NCI-H1436 (cell line): ENCODE data around the gene CTF1.

Experiments used
- DNase-seq: peaks from one replicate; lab custom pipeline; 2025; lab: John Stamatoyannopoulos, UW

The CTF1 gene

GRCh38 chr16:30907064-30907463 is 10.7 kb downstream of the CTF1 start:
- no peak for DNase-seq

- DNase-seq = no peak
These were observed 14.1 kb downstream of the CTF1 start for GRCh38 chr16:30910427-30911029.

GRCh38 chr16:30912794-30913412 is 16.5 kb downstream of the CTF1 start:
- DNase-seq = no peak

- no peak for DNase-seq
These were observed 18.4 kb downstream of the CTF1 start for GRCh38 chr16:30914830-30915229.

GRCh38 chr16:30918614-30919013 is 22.2 kb downstream of the CTF1 start:
- no peak for DNase-seq

- no peak for DNase-seq
These were observed 24.5 kb downstream of the CTF1 start for GRCh38 chr16:30920891-30921290.

- DNase-seq = no peak
These were observed 25.0 kb downstream of the CTF1 start for GRCh38 chr16:30921459-30921747.

- DNase-seq = peak; percentile 90
These were observed 25.5 kb downstream of the CTF1 start for GRCh38 chr16:30921748-30922419.

GRCh38 chr16:30922420-30922959 is 26.1 kb downstream of the CTF1 start:
- peak; percentile 99 for DNase-seq

- peak; percentile 99 for DNase-seq
These were observed 26.6 kb downstream of the CTF1 start for GRCh38 chr16:30922960-30923535.

- peak; percentile 61 for DNase-seq
These were observed 27.2 kb downstream of the CTF1 start, which contains the start of gene FBXL19 for GRCh38 chr16:30923554-30924075. Gene FBXL19, plus strand, starts transcription at chr16:30923572. Its CDS starts 2,183 bp downstream, at chr16:30925755.

- DNase-seq = no peak
These were observed 27.9 kb downstream of the CTF1 start for GRCh38 chr16:30924076-30924912.

- DNase-seq = no peak
These were observed 28.7 kb downstream of the CTF1 start for GRCh38 chr16:30924913-30925631.

- no peak for DNase-seq
These were observed 29.2 kb downstream of the CTF1 start for GRCh38 chr16:30925632-30925987.

- no peak for DNase-seq
These were observed 29.8 kb downstream of the CTF1 start for GRCh38 chr16:30925995-30926811.

GRCh38 chr16:30926937-30927788 is 30.7 kb downstream of the CTF1 start:
- DNase-seq = no peak

- DNase-seq = peak; percentile 91
These were observed 31.5 kb downstream of the CTF1 start for GRCh38 chr16:30927789-30928378.

GRCh38 chr16:30928390-30928789 is 32.0 kb downstream of the CTF1 start:
- DNase-seq = no peak

GRCh38 chr16:30929167-30929566 is 32.8 kb downstream of the CTF1 start:
- DNase-seq = no peak
